ENCODE results near the gene CWF19L1.

Gene CWF19L1

GRCh38 chr10:100192350-100192749, 75.1 kb downstream of the CWF19L1 start:
- no peak for DNase-seq (ENCODE audit: extremely low spot score)
- TF ChIP-seq L3MBTL2 (conservative IDR thresholded peaks at IDR 0.05): no peak
- no peak for TF ChIP-seq PKNOX1 (IDR thresholded peaks at IDR 0.05)
- ChIA-PET CTCF (no interaction called here), POLR2A (no interaction called here)

- CTCF ChIA-PET: no interaction called here
- DNase-seq (ENCODE audit: extremely low spot score): peak; percentile 54
- POLR2A ChIA-PET: interaction anchor here (0.9 to 1.0 kb wide), 2 partner anchors 9 to 179 kb away, joined by 3 to 6 read pairs; no protein-coding TSS in a partner anchor
- peak; percentile 71 for TF ChIP-seq L3MBTL2 (conservative IDR thresholded peaks at IDR 0.05)
- TF ChIP-seq SP1 (IDR thresholded peaks at IDR 0.05): no peak
These were observed 80.9 kb downstream of the CWF19L1 start for GRCh38 chr10:100186253-100187212.

- TF ChIP-seq PKNOX1 (IDR thresholded peaks at IDR 0.05) (peak; percentile 92), L3MBTL2 (conservative IDR thresholded peaks at IDR 0.05) (peak; percentile 76), BHLHE40 (IDR thresholded peaks at IDR 0.05; ENCODE audit: borderline replicate concordance) (no peak), SUZ12 (IDR thresholded peaks at IDR 0.05) (no peak), ZNF384 (IDR thresholded peaks at IDR 0.05) (no peak), NFRKB (IDR thresholded peaks at IDR 0.05) (no peak), FOXA1 (IDR thresholded peaks at IDR 0.05) (no peak)
- peak; percentile 98 for DNase-seq (ENCODE audit: extremely low spot score)
- ChIA-PET CTCF (no interaction called here), POLR2A (interaction anchor here (0.9 to 1.0 kb wide), 2 partner anchors 10 to 178 kb away, joined by 3 to 6 read pairs; no protein-coding TSS in a partner anchor)
These were observed 81.8 kb downstream of the CWF19L1 start, which contains the start of gene ERLIN1 for GRCh38 chr10:100185364-100186252. TSS of gene ERLIN1 (minus strand) at chr10:100186029. CDS start at chr10:100185626, 403 bp downstream.

GRCh38 chr10:100184840-100185239, 82.6 kb downstream of the CWF19L1 start:
- ChIA-PET POLR2A (interaction anchor here (1.0 kb wide), 1 partner anchor 85 kb away, joined by 3 read pairs; no protein-coding TSS in a partner anchor), CTCF (interaction anchor here (0.5 kb wide), 1 partner anchor 77 kb away, joined by 5 read pairs; no protein-coding TSS in a partner anchor)
- TF ChIP-seq ZNF384 (IDR thresholded peaks at IDR 0.05) (no peak), ELF4 (IDR thresholded peaks at IDR 0.05) (no peak), HDGF (IDR thresholded peaks at IDR 0.05; ENCODE audit: borderline replicate concordance) (no peak), TARDBP (IDR thresholded peaks at IDR 0.05) (no peak), BHLHE40 (IDR thresholded peaks at IDR 0.05; ENCODE audit: borderline replicate concordance) (no peak), PKNOX1 (IDR thresholded peaks at IDR 0.05) (no peak)
- DNase-seq (ENCODE audit: extremely low spot score): peak; percentile 50

GRCh38 chr10:100184426-100184825, 83.0 kb downstream of the CWF19L1 start:
- POLR2A ChIA-PET: interaction anchor here (1.0 kb wide), 1 partner anchor 86 kb away, joined by 3 read pairs; no protein-coding TSS in a partner anchor
- no peak for DNase-seq (ENCODE audit: extremely low spot score)
- CTCF ChIA-PET: interaction anchor here (0.5 kb wide), 1 partner anchor 77 kb away, joined by 5 read pairs; no protein-coding TSS in a partner anchor
- no peak for TF ChIP-seq ELF4 (IDR thresholded peaks at IDR 0.05)

GRCh38 chr10:100183481-100183880, 84.0 kb downstream of the CWF19L1 start:
- TF ChIP-seq HDGF (IDR thresholded peaks at IDR 0.05; ENCODE audit: borderline replicate concordance): no peak
- no peak for TF ChIP-seq L3MBTL2 (conservative IDR thresholded peaks at IDR 0.05)
- no peak for TF ChIP-seq ELF4 (IDR thresholded peaks at IDR 0.05)
- no peak for TF ChIP-seq PKNOX1 (IDR thresholded peaks at IDR 0.05)
- no peak for TF ChIP-seq NFRKB (IDR thresholded peaks at IDR 0.05)
- no peak for TF ChIP-seq FOXA1 (IDR thresholded peaks at IDR 0.05)
- TF ChIP-seq FOXM1 (IDR thresholded peaks at IDR 0.05; ENCODE audit: borderline replicate concordance): no peak
- TF ChIP-seq ZNF384 (IDR thresholded peaks at IDR 0.05): no peak
- no peak for TF ChIP-seq LEF1 (IDR thresholded peaks at IDR 0.05; ENCODE audit: borderline replicate concordance)
- no peak for TF ChIP-seq CTBP1 (IDR thresholded peaks at IDR 0.05; ENCODE audit: borderline replicate concordance)
- no peak for TF ChIP-seq BHLHE40 (IDR thresholded peaks at IDR 0.05; ENCODE audit: borderline replicate concordance)
- no peak for TF ChIP-seq TARDBP (IDR thresholded peaks at IDR 0.05)
- TF ChIP-seq SP1 (IDR thresholded peaks at IDR 0.05): no peak
- no peak for TF ChIP-seq SUZ12 (IDR thresholded peaks at IDR 0.05)
- TF ChIP-seq ARNT (IDR thresholded peaks at IDR 0.05): no peak
- TF ChIP-seq FOXK2 (IDR thresholded peaks at IDR 0.05): no peak
- DNase-seq (ENCODE audit: extremely low spot score): no peak
- ChIA-PET POLR2A (no interaction called here), CTCF (interaction anchor here (0.6 kb wide), 1 partner anchor 299 kb away, joined by 3 read pairs; no protein-coding TSS in a partner anchor)

Measured in HEK293T (cell line).